ENCODE data around the gene RNF41.

Gene RNF41

DNA sequence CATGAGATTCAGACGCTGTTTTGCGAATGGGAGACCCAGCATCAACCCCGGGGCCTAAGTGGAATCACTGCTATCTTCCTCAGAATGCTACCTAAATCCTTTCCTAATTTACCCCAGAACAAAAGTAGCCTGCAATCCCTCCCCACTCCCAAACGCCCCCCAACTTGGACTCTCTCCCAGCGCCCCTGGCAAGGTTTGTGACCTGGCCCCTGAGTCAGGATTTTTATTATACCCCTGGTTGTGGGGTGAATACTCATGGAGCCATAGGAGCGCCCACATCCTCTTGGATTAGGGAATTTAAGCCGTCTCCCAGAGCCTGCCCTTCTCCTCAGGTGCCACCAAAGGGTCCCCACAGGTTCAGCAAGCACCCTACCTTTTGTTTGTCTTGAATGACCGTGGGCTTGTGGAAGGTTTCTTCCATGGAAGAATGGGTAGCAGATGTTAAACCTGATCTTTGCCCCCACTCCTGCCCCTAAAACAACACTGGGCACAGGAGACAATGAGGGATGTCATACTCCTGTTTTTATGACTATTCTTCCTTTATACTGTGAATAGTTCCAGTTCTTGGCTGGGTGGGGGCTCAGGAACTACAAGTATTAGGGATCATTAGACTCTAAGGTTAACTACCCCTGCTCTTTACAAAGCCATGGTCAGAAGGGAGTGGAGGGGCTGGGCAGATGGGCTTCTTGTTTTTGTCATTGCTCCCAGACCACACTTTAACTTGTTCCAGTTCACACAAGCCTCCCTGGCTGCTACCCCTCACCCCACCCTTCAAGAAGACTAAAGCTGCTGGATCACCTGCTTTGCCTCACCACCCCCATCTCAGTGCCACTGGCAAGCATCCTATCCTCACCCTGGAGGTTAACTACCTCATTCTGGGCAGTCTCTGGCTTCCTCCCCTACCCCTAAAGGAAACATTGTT, 68.7 kb downstream of the RNF41 start:
- DNase-seq (ENCODE audit: low spot score) = no peak
